Endothelial cell of umbilical vein (primary cell): ENCODE data around the gene TGFBI.

Experiments used
- JUN ChIP-seq: IDR thresholded peaks from 2 replicates; pipeline ENCODE4 v1.6.1; 2011; ENCODE audit warnings: borderline replicate concordance, low read depth; ENCODE audit not compliant: insufficient read length, insufficient read depth
- POLR2A ChIP-seq: IDR thresholded peaks from 2 replicates; pipeline ENCODE4 v1.6.1; 2012; ENCODE audit warnings: low read depth, mild to moderate bottlenecking, control low read depth, low read length
- POLR2AphosphoS5 ChIP-seq: IDR thresholded peaks from 2 replicates; pipeline ENCODE4 v1.6.1; 2012; ENCODE audit warnings: low read depth, mild to moderate bottlenecking, control low read depth, low read length, moderate library complexity; ENCODE audit not compliant: insufficient read depth
- TF ChIP-seq, protein P1 (sequence below), 2 donors: IDR thresholded peaks; 1 replicate in 1 of 2; 2 replicates in 1 of 2; pipeline ENCODE4 v1.5.1; 2011; ENCODE audit warnings: low read length in 2 of 2, mild to moderate bottlenecking in 2 of 2, moderate library complexity in 2 of 2, control low read depth in 1 of 2, inconsistent platforms in 1 of 2, low read depth in 1 of 2; ENCODE audit not compliant: insufficient read depth in 1 of 2; ENCODE audit errors: extremely low read depth in 1 of 2

DNA sequence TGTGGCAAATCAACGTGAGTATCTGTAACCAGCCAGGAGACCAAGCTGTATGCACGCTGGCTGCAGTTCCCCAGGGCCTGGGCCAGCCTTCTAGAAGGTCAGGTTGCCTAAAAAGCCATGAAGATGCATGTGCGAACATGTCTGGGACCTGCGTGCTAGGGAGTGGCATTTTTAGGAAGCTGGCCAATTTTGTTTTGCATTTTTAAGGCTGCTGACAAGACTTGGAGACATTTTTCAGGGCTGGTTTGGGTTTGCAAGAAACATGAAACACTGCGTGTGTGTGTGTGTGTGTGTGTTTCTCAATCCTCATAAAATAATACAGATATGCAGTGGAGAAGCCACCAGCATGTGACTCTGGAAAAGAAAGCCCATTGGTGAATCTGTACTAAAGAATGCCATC, 5.1 kb downstream of the TGFBI start:
- TF ChIP-seq, protein P1, sequence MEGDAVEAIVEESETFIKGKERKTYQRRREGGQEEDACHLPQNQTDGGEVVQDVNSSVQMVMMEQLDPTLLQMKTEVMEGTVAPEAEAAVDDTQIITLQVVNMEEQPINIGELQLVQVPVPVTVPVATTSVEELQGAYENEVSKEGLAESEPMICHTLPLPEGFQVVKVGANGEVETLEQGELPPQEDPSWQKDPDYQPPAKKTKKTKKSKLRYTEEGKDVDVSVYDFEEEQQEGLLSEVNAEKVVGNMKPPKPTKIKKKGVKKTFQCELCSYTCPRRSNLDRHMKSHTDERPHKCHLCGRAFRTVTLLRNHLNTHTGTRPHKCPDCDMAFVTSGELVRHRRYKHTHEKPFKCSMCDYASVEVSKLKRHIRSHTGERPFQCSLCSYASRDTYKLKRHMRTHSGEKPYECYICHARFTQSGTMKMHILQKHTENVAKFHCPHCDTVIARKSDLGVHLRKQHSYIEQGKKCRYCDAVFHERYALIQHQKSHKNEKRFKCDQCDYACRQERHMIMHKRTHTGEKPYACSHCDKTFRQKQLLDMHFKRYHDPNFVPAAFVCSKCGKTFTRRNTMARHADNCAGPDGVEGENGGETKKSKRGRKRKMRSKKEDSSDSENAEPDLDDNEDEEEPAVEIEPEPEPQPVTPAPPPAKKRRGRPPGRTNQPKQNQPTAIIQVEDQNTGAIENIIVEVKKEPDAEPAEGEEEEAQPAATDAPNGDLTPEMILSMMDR (IDR thresholded peaks at IDR 0.05; ENCODE audit: extremely low read depth in 1 of 2, insufficient read depth in 1 of 2, low read depth in 1 of 2, low read length in 2 of 2): no peak
- no peak for TF ChIP-seq POLR2A
- no peak for TF ChIP-seq POLR2AphosphoS5
- no peak for TF ChIP-seq JUN
